Skin epidermis (tissue), 12 donors: Measurements from ENCODE around the gene KLHL22.

Experiments
- H3K27ac ChIP-seq, 21 experiments: fragments of 200-600 bp; sonication (generic) in 11 of 21; one replicate each; pipeline ENCODE4 v1.5.0; 2020; ENCODE audit warnings: mild to moderate bottlenecking in 3 of 21, inconsistent platforms in 2 of 21, moderate library complexity in 2 of 21
- H3K4me3 ChIP-seq, 7 experiments: fragments of 200-600 bp; sonication (generic) in 2 of 7; one replicate each; pipeline ENCODE4 v1.5.0; 2020; ENCODE audit warnings: inconsistent platforms in 2 of 7, mild to moderate bottlenecking in 2 of 7, moderate library complexity in 1 of 7

Gene KLHL22

DNA sequence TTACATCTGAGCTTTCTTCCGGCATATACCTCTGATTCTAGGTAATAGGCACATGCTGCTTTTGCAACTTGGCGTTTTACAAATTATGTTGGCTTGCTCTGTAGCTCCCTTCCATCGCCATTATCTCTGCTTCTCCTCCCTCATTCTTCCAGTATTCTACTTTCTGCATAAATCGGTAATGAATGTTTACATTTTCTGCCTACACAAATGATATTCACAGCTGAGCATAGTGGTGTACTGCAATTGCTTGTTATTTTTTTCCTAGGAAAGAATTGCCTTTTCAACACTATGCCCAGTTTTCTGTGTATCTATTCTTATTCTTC lies 30.7 kb upstream of the KLHL22 start:
- H3K27ac ChIP-seq = peak overlapping the region in 10 of 21 experiments; percentile 4 to 76 (median 58)
- no peak overlapping the region for H3K4me3 ChIP-seq

DNA sequence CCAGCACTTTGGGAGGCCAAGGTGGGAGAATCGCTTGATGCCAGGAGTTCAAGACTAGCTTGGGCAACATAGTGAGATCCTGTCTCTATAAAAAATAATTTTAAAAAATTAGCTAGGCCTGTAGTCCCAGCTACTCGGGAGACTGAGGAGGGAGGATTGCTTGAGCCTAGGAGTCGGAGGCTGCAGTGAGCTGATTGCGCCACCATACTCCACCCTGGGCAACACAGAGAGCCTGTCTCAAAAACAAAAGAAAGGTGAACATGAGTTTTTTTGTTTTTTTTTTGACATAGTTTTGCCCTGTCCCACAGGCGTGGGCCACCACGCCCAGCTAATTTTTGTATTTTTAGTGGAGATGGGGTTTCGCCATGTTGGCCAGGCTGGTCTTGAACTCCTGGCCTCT lies 29.5 kb upstream of the KLHL22 start:
- Histone ChIP-seq H3K4me3 (no peak overlapping the region), H3K27ac (peak overlapping the region in 4 of 21 experiments; percentile 0 to 69 (median 27))

DNA sequence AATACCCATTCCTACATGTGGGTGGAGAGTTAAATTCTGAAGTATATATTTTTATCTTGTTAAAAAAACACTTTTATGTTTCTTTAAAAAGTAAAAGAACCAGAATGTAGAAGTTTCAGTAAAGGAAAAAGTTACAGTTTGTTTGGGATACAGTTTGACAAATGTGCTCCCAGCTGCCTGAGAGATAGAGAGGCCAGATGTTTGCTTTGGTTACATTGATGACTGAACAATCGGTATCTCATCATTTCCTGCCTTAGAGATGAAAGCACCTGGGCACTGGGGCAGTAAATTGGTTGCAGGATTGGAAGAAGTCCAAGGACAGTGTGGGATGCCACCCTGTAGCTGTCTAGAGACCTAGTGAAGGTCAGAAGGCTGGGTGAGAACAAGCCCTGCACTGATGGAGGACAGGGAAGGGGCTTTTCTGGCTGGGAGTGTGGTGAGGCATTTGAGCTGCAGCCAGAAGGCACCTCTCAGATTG lies 28.4 kb upstream of the KLHL22 start:
- H3K4me3 ChIP-seq = no peak overlapping the region
- H3K27ac ChIP-seq = peak overlapping the region in 15 of 21 experiments; percentile 4 to 70 (median 45)

DNA sequence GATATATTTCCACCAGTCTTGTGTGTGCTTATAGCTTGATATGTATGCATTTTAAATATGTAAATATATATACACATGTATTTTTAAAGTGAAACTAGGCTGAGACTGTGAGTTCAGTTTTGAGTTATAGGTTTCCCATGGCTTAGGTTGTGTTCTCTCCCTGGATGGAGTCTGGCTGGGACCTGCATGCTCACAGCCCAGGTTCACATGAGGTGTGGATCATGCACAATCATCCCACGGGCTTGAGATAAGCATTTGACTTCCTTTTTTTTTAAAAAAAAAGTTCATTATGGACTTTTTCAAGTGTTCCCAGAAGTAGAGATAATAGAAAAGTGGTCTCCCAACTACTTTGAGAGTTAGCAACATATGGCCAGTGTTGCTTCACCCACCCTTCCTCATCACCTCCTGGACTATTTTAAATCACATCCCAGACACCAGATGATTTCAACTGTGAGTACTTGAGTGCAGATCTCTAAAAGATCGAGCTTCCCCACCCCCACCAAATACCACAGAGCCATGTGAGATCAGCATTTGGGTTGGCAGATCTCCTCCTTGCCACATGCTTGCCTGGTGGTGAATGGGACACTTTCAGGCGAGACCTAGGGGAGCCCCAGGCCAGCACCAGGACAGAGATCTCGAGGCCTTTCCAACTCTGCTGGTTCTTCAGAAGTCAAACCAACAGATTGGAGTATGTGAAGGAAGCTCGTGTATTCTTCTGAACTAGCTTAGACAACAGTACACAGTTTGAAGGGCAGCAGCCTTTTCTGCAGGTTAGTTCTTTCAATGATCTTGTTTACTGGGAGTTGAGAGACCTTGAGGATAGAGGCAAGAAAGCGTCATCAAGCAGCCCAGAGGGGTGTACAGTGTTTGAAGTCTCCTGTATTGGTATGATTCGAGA lies 27.7 kb upstream of the KLHL22 start:
- peak overlapping the region in 17 of 21 experiments; percentile 2 to 70 (median 40) for H3K27ac ChIP-seq
- no peak overlapping the region for H3K4me3 ChIP-seq

DNA sequence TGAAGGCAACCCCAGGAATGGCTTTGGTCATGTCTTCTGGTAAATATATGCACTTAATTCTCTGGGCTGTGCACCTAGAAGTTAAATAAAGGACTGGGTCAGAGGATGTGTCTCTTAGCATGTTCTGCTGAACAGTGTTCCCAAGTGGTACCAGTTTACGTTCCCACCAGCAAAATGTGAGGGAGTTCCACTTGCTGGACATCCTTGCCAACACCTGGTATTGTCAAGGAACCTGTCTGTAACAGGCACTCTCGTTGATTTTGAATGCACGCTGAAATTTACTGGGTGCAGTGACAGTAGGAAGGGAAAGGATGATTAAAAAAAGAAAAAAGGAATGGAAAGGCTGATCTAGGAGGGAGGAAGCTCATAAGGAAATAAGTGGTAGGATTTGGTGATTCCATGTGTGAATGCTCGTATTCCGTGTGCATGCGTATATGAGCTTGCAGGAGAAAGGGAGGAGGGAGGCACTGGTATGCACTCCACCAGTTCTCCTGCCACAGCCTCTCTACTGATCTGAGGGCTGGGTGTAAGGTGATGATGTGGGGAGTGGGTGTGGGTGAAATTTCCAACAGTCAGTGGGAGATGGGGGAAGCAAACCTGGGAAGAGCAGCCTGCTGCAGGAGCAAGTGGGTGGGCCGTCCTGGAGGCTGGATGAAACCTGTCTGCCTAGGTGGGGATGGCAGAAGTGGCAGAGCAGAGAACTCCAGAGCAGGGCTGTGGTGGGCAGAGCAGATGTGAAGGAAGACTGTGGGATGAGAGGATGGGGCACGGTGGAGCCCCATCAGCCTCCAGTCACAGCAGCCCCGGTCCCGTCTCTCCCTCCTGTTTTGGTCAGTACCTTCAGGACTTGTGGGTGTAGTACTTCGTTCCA lies 26.8 kb upstream of the KLHL22 start:
- Histone ChIP-seq H3K4me3 (no peak overlapping the region), H3K27ac (peak overlapping the region in 11 of 21 experiments; percentile 2 to 70 (median 17))

DNA sequence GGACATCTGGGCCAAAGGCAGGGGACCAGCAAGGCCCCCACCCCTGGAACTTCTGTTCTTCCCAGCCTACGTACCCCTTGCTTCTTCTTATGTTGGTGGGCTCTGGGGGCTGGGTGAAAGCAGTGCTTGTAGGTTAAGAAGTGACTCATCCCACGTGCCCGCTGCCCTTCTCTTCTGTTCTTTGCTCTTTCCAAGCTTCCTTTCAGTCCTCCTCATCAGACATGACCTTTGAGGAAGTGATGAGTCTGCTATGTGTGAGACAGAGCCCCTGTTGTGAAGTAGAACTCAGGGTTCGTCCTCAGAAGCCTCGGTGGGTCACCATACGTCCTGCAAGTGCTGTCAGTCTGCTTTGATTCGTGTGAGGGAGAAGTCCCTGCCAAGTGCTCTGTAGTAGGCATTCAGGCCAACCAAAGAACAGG lies 24.5 kb upstream of the KLHL22 start:
- H3K27ac ChIP-seq = peak overlapping the region in 9 of 21 experiments; percentile 3 to 60 (median 32)
- no peak overlapping the region for H3K4me3 ChIP-seq

DNA sequence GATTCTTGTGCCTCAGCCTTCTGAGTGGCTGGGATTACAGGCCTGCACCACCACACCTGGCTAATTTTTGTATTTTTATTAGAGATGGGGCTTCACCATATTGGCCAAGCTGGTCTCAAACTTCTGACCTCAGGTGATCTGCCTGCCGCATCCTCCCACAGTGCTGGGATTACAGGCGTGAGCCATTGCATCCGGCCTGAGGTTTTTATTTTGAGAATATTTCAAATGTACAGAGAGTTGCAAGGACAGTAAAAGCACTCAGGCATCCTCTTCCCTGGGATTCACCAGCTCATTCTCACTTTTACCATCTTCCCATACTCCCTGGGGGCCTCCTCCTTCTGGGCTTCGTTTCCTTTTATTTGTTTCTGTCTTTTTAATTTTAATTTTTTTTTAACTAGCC lies 24.0 kb upstream of the KLHL22 start:
- Histone ChIP-seq H3K4me3 (no peak overlapping the region), H3K27ac (peak overlapping the region in 9 of 21 experiments; percentile 3 to 60 (median 32))

DNA sequence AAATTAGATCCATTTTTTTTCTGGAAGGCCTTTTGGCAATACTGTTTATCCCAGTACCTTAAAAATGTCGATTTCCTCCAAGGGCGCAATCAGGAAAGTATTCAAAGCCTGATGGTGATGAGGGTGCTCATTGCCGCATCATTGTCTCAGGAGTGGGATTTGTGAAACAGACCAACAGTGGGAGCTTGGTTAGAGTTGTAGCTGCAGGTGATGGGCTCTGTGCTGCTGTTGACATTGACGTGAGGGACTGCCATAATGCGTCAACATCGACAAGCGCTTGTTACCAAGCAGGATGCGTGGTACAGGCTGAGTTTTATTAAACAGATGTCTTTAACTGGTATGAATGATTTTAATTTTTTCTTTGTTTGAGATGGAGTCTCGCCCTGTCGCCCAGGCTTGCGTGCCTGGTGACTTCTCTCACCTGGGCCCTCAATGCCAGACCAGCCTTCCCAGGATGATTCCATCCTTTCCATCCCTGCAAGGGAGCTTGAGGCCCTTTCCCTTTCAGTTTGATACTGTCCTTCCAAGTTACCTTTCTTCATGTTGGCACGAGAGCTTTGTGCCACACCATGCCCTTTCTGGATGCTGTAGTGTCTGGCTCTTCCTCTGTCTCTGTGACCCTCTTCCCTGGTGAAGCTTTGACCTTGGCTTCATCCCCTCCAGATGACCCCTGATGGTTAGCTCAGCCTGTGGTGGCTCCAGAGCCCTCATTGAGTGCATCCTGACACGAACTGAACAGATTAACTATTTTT lies 22.4 kb upstream of the KLHL22 start:
- peak overlapping the region in 5 of 21 experiments; percentile 0 to 44 (median 41) for H3K27ac ChIP-seq
- H3K4me3 ChIP-seq = no peak overlapping the region

DNA sequence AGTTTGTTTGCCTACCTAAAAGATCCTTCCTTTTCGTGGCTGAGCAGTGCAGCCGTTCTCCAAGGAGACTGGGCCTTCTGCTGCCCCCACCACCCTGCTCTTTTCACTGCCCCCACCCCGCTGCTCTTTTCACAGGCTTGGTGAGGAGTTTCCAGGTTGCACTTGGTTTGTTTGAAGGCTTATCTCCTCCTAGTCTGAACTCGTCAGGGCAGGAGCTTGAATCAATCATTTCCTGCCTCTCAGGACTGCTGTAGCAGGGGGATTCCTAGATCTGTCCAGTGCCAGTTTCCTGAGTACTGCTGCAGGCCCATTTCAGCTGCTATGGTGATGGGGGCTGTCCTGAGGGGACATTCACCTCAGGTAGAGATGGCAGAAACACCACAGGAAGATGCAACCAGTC lies 21.8 kb upstream of the KLHL22 start:
- H3K27ac ChIP-seq = peak overlapping the region in 7 of 21 experiments; percentile 13 to 61 (median 26)
- H3K4me3 ChIP-seq = no peak overlapping the region

DNA sequence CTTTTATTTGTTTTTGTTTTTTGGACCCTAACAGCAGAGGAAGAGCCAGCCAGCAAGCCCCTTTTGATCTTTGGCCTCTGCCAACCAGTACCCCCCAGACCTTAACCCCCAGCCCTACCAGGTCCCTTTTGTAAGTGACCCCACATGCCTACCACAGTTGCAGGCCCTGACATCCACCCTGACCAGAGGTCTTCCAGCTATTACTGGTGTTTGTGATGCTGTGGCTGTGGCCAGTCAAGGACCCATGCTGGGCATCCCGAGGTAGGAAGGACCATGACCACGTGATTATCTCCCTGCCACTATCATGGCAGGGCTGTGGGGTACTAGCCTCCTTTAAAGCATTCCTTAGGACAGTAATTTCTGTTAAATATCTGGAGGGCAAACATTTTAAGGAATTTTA lies 20.8 kb upstream of the KLHL22 start:
- Histone ChIP-seq H3K27ac (peak overlapping the region in 1 of 21 experiments; percentile 61), H3K4me3 (no peak overlapping the region)

DNA sequence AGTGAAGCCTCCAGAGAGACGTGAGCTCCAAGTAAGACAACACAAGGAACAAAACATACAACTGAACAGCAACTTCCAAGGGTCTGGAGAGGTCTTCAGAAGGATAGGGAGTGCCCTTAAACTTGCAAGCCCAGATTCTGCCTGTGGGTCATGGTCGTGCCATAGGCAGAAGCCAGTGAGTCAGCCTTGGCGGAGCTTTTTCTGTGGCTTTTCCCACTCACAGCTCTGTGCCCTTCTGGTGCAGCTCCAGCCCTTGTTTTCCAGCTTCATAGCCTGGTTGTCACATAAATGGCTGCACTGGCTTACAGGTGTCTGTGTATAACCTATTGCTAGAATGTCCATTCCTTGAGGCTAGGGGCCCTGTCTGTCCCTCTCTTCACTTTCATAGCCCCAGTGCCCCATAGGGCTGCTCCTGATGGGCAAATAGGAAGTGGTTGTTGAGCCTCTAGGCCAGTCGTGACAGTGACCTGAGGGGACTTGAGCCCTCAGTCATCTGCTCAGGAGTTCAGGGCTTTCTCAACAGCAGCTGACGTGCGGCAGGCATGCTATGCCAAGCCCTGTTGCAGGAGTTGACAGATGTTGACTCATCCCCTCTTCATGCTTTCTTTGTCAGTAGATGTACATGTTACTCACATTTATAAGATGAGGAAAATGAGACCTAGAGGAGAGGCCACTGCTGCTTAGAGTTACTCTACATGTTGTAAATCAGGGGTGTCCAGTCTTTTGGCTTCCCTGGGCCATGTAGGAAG lies 19.2 kb upstream of the KLHL22 start:
- Histone ChIP-seq H3K27ac (peak overlapping the region in 18 of 21 experiments; percentile 2 to 79 (median 45)), H3K4me3 (no peak overlapping the region)

DNA sequence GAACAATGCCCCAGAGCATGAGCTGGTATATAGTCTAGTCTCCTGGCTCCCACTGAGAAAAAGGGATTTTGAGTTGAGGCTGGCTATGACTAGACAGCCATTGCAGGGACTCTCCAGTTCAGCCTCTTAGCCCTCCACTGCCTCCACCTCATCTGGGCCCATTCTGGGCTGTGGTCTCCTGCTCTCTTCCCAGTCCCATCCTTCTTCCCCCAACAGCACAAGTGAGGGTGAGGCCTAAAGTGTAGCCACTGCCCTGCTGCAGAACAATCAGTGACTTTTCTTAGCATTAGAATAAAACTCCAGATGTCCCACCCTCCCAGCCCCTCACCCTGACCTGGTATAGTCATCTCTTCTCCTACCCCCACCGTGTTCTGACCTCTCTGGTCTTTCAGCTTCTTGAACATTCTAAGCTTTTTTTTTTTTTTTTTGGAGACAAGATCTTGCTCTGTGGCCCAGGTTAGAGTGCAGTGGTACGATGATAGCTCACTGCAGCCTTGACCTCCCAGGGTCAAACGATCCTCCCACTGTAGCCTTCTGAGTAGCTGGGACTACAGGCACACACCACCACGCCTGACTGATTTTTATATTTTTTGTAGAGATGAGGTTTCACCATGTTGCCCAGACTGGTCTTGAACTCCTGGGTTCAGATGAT lies 16.1 kb upstream of the KLHL22 start:
- H3K27ac ChIP-seq = peak overlapping the region in 6 of 21 experiments; percentile 6 to 99 (median 62)
- H3K4me3 ChIP-seq = no peak overlapping the region

DNA sequence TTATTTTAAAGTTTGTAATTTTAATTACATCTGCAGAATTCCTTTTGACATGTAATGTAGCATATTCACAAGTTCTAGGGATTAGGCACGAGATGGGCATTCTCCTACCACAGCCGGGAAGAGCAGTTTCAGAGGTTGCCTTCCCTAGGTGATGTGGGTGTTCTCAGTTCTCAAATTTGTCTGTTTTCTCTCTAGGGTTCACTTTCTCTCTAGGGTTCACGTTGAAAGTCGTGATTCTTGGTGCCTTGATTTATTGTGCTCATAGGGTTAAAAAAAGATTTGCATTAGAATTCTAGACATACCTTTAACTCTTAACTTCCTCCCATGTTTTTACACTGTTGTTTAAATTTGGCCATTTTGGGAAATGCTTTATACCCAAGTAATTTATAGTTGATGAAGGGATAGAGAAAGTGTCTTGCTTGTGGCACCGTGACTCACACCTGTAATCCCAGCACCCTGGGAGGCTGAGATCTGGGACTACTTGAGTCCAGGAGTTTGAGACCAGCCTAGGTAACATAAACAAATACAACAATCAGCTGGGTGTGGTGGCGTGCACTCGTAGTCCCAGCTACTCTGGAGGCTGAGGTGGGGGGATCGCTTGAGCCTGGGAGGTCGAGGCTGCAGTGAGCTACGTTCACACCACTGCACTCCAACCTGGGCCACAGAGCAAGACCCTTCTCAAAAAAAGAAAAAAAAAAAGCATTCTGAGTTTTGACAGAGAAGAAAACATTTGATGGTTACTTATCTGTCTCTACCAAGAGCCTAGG lies 15.4 kb upstream of the KLHL22 start:
- no peak overlapping the region for H3K4me3 ChIP-seq
- H3K27ac ChIP-seq = peak overlapping the region in 16 of 21 experiments; percentile 4 to 100 (median 97)

DNA sequence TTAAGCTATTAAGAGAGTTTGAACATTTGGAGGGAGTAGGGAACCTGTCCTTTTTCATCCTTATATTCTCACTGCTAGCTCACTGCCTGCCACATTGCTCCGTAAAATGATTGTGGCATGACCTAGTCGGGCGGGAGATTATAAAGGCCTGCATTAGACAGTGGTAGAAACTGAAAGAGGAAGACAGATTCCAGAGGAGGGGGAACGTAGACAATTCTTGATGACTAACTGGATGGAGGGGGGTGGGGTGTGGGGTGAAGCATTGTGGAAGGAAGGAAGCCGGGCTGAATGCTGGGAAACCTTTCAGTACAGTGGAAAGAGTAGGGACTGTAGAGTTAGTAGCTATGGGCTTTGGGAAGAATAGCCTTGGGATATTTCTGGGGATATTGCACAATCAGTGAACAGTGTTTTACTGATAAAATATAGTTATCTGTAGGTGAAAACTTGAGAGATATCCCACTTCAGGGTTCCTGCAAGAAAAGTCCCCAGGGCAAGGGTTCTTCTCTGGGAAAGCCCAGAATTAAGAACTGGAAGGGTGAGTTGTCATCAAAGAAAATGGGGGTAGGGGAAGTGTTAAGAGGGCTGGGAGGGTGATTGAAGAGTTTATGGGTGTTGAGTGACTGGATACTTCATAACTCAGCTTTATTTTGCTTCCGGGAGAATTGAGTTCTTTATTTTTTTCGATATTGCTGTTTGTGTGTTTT lies 13.9 kb upstream of the KLHL22 start:
- Histone ChIP-seq H3K27ac (peak overlapping the region in 20 of 21 experiments; percentile 67 to 100 (median 98)), H3K4me3 (peak overlapping the region; percentile 63 to 99 (median 91))

DNA sequence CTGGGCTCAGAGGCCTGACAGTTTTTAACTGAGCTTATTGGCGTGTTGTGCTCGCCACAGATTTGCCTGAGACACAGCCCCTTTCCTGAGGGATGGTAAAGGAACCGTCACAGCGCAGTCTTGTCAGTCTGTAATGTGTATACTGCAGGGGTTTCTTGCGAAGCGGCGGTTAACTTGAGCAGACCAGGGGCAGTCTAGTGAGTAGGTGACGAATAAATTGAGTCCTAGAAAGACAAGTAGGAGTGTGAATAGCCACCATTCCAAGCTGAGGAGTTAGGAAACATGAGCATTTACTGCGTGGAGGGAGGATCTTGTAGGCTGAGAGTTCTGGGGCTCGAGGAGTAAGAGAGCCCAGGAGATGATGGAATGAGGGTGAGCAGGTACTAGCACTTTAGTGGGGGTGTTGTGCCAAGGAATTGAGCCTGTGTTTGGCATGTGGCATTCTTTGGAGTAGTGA lies 13.2 kb upstream of the KLHL22 start:
- H3K4me3 ChIP-seq = peak overlapping the region; percentile 63 to 99 (median 91)
- peak overlapping the region in 20 of 21 experiments; percentile 67 to 100 (median 98) for H3K27ac ChIP-seq

DNA sequence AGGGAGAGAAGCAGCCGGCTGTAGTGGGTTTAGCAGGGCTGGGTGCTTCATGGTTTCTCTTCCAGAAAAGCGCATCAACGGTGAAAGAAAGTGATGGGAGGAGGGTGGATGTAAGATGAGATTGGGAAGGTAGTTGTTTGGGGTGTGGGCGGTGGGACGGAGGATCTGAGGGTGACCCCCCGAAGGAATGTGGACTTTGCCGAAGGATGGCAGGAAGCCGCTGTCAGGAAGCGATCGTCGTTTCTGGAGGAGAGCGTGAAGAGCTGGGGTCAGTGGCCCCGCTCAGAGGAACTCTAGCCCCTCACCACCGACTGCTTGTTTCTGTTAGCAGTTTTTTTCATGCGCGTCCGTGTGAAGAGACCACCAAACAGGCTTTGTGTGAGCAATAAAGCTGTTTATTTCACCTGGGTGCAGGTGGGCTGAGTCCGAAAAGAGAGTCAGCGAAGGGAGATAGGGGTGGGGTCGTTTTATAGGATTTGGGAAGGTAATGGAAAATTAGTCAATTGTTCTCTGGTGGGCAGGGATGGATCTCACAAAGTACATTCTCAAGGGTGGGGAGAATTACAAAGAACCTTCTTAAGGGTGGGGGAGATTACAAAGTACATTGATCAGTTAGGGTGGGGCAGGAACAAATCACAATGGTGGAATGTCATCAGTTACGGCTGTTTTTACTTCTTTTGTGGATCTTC lies 12.6 kb upstream of the KLHL22 start:
- Histone ChIP-seq H3K27ac (peak overlapping the region; percentile 81 to 100 (median 98)), H3K4me3 (peak overlapping the region; percentile 63 to 99 (median 91))
